ENCODE measurements around the gene AP4E1.
A peak's percentile ranks its signal among the peaks of the same experiment; 100 is the strongest.

The AP4E1 gene

DNA sequence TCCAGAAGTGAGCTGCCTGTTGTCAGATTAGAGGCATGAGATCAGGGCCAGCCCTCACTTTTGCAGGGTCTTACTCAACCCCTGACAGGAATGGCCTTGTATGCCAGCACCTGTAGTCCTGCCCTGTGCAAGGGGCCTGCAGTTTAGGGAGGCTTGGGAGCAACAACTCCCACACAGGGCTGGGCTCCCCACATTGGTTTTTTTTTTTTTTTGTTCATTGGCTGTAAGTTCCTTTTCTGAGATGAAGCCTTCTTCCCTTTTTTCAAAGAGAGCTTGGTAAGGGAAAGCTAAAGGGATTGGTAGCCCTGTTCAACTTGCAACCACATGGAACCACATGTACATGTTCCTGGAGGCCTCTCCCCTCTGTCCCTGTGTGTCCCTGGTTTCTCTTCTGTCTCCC lies 139.8 kb downstream of the AP4E1 start:
- DNase-seq (ENCODE audit: low read depth): no peak
- no peak overlapping the region for H3K4me3 ChIP-seq (replicated peaks; ENCODE audit: low read depth, low read length)
- TF ChIP-seq, protein P1, sequence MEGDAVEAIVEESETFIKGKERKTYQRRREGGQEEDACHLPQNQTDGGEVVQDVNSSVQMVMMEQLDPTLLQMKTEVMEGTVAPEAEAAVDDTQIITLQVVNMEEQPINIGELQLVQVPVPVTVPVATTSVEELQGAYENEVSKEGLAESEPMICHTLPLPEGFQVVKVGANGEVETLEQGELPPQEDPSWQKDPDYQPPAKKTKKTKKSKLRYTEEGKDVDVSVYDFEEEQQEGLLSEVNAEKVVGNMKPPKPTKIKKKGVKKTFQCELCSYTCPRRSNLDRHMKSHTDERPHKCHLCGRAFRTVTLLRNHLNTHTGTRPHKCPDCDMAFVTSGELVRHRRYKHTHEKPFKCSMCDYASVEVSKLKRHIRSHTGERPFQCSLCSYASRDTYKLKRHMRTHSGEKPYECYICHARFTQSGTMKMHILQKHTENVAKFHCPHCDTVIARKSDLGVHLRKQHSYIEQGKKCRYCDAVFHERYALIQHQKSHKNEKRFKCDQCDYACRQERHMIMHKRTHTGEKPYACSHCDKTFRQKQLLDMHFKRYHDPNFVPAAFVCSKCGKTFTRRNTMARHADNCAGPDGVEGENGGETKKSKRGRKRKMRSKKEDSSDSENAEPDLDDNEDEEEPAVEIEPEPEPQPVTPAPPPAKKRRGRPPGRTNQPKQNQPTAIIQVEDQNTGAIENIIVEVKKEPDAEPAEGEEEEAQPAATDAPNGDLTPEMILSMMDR (IDR thresholded peaks at IDR 0.05; ENCODE audit: low read length, missing control alignments): no peak

DNA sequence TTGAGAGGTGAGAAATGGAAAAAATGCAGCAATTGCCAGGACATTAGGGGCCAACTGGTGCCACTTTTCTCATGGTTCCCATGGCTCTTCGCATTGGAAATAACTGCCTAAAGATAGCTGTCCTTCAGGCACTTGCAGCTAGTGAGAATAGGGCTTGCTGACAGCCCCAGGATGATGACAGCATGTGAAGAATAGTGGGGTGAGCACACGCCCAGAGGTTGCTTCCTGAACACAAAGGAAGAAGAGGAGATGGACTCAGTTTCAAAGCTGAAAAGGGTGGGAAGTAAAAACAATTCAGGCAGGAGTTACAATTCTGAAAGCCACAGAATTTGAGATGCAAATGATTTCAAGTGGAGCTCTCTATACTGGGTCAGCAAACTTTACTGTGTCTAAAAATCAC lies 140.6 kb downstream of the AP4E1 start:
- H3K4me3 ChIP-seq (replicated peaks; ENCODE audit: low read depth, low read length): no peak overlapping the region
- no peak for DNase-seq (ENCODE audit: low read depth)
- TF ChIP-seq, protein P1 (IDR thresholded peaks at IDR 0.05; ENCODE audit: low read length, missing control alignments): no peak

DNA sequence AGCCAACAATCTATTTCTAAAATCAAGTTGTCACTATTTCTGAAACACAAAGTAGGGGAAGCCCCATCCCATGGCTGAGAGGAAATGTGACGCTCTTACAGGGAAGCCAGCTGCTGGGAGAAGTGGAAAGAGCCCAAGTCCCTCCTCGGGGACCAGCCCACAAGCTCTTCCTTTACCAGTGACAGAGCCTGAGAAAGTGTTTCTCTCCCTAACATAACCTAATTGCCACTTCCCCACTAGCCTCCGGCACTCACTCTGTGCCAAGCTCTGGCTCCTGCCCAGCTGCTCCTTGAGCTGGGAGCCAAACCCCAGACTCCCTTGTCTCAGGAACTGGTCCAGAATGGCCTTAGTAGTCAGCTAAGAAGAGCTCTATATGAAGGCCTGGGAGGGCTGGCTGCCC lies 143.3 kb downstream of the AP4E1 start:
- peak; percentile 64 for DNase-seq (ENCODE audit: low read depth)
- H3K4me3 ChIP-seq (replicated peaks; ENCODE audit: low read depth, low read length): no peak overlapping the region
- TF ChIP-seq, protein P1 (IDR thresholded peaks at IDR 0.05; ENCODE audit: low read length, missing control alignments): no peak

DNA sequence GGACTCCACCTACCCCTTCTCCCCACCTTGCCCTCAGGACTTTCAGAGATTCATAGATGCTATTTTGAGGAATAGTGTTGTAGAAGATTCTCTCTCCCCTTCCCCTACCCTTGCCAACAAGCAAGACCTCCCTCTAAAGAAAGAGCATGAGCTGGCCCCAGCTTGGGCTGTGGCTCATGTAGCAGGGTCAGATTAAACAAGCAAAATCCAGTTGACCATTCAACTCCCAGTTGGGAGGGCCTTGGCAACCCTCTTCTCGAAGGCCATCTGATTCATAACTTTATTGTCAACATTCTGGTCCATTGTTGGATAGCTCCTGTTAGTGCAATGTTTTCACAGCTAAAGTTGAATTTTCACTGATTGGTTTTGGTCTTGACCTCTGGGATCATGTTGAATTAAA lies 145.1 kb downstream of the AP4E1 start:
- H3K4me3 ChIP-seq (replicated peaks; ENCODE audit: low read depth, low read length): no peak overlapping the region
- TF ChIP-seq, protein P1 (IDR thresholded peaks at IDR 0.05; ENCODE audit: low read length, missing control alignments): no peak
- DNase-seq (ENCODE audit: low read depth): no peak

DNA sequence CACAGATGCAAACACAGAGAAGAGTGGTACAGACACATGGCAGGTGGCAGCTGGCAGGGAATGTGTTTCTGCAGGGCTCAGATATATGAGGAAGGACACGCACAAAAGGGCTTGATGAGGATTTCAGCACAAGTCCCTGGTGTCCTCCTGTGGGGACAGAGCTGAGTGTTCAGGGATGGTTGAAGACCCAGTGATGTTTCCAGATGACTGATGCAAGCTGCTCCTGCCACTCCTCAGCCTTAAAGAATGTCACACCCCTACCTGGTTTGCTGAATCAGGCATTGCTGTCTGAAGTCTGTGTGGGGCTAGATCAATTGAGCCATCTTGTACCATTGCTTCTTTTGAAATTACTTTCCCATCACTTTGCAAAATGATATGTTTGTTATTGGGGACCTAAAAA lies 146.1 kb downstream of the AP4E1 start:
- no peak overlapping the region for H3K4me3 ChIP-seq (replicated peaks; ENCODE audit: low read depth, low read length)
- DNase-seq (ENCODE audit: low read depth): no peak
- TF ChIP-seq, protein P1 (IDR thresholded peaks at IDR 0.05; ENCODE audit: low read length, missing control alignments): no peak

Measured in fibroblast of pulmonary artery (primary cell).